CD4-positive, CD25-positive, alpha-beta regulatory T cell (primary cell): Measurements from ENCODE around the gene C10orf71. TPM values are rescaled to one million over a fixed set of nuclear protein-coding genes. Genes with fewer than 3 reads are reported as not detected.

ENCODE experiments used
- ATAC-seq, 2 donors: fragments of 150-1000 bp; cut with Tn5 transposase; one replicate each; pipeline ENCODE4 v1.10.0; 2021; ENCODE audit warnings: low read depth in 2 of 2, moderate number of reproducible peaks in 2 of 2, moderate library complexity in 1 of 2
- DNase-seq, 3 donors: peaks; one replicate each; pipeline versions ENCODE4 v3.0.0 to v3.0.0-alpha.2; 2012 to 2022; ENCODE audit warnings: mixed read lengths in 1 of 3
- H3K27ac ChIP-seq: one replicate; pipeline ENCODE4 v1.7.0; 2013; ENCODE audit warnings: mild to moderate bottlenecking, low read length; ENCODE audit not compliant: insufficient read depth, poor library complexity, severe bottlenecking
- H3K27me3 ChIP-seq: one replicate; pipeline ENCODE4 v1.7.0; 2013; ENCODE audit warnings: low read length; ENCODE audit not compliant: control insufficient read depth, insufficient read depth
- H3K36me3 ChIP-seq: one replicate; pipeline ENCODE4 v1.7.0; 2013; ENCODE audit warnings: mild to moderate bottlenecking, low read length, moderate library complexity; ENCODE audit not compliant: control insufficient read depth, insufficient read depth
- H3K4me1 ChIP-seq: 2 replicates; pipeline ENCODE4 v1.7.0; 2013; ENCODE audit warnings: mild to moderate bottlenecking, low read length; ENCODE audit not compliant: insufficient read depth, control insufficient read depth, poor library complexity, severe bottlenecking
- H3K4me3 ChIP-seq: one replicate; pipeline ENCODE4 v1.7.0; 2013; ENCODE audit warnings: low read depth, mild to moderate bottlenecking, low read length, moderate library complexity
- H3K9me3 ChIP-seq, 2 experiments: 1 replicate in 1 of 2; 2 replicates in 1 of 2; pipeline ENCODE4 v1.7.0; 2013; ENCODE audit warnings: low read length in 2 of 2, mild to moderate bottlenecking in 1 of 2, moderate library complexity in 1 of 2; ENCODE audit not compliant: control insufficient read depth in 2 of 2
- H3K27ac Mint-ChIP-seq, 3 donors: one replicate each; pipeline ENCODE4 v1.8.0; 2020 to 2022; ENCODE audit warnings: mild to moderate bottlenecking in 3 of 3, mixed read lengths in 3 of 3, moderate library complexity in 2 of 3
- H3K27me3 Mint-ChIP-seq: one replicate; pipeline ENCODE4 v1.8.0; 2022; ENCODE audit warnings: mild to moderate bottlenecking, mixed read lengths
- H3K36me3 Mint-ChIP-seq: one replicate; pipeline ENCODE4 v1.8.0; 2020; ENCODE audit warnings: mixed read lengths
- H3K4me1 Mint-ChIP-seq, 4 donors: one replicate each; pipeline ENCODE4 v1.8.0; 2020 to 2022; ENCODE audit warnings: mixed read lengths in 4 of 4, mild to moderate bottlenecking in 1 of 4
- H3K4me3 Mint-ChIP-seq, 4 donors: one replicate each; pipeline ENCODE4 v1.8.0; 2020 to 2022; ENCODE audit warnings: mild to moderate bottlenecking in 4 of 4, mixed read lengths in 4 of 4, moderate library complexity in 3 of 4
- H3K9me3 Mint-ChIP-seq, 7 donors: one replicate each; pipeline ENCODE4 v1.8.0; 2020 to 2022; ENCODE audit warnings: mixed read lengths in 7 of 7, mild to moderate bottlenecking in 3 of 7, moderate library complexity in 2 of 7
- polyA plus RNA-seq, 4 donors: library from polyadenylated mRNA; unstranded; fragments of 300-500 nt; fragmentation: Illumina TruSeq; gene quantifications; one replicate each; pipeline ENCODE4 v1.2.3, GENCODE V29; 2021
- total RNA-seq: library from RNA; stranded (reverse); gene quantifications from one replicate; pipeline ENCODE4 v1.2.3, GENCODE V29; 2022

Gene C10orf71
- total and polyA plus RNA-seq, 5 donors from 2014 or later: not detected

DNA sequence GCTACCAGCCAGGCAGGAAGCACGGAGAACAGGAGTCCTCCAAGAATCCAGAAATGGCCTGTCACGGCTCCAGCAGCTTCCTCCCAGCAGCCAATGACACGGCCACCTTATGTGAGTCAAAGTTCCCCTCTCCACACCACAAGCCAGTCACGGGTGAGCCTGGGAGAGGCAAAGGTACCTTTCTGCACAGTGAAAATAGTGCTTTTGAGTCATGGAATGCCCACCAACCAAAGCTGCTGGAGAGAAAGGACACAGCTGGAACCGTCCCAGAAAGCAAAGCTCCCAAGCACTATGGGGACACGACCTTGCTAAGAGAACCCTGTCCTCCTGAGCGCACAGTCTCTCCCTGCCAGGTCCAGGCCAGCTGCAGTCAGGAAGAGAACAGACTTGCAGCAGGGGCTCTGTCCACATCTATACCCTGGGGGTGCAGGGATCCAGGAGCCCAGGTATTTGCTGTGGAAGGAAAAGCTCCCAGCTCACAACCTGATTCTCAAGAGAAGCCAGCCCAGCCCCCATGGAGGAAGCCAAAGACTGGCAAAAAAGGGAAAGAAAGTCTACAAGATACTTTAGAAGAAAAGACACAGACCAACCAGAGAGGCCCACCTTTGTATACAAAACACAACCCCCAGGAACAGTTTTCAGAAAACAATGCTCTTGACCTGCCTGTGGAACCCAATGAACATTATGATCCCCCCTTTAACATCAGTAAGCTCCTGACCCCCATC lies 24.4 kb downstream of the C10orf71 start:
- Mint-ChIP-seq H3K36me3 (no peaks in the 10 kb centered on the region), H3K27ac (no peak overlapping the region), H3K4me1 (no peaks in the 10 kb centered on the region), H3K27me3 (no peaks in the 10 kb centered on the region), H3K9me3 (peaks cover 0 to 2% (median 0%) of the 10 kb centered on the region in 7 donors), H3K4me3 (no peak overlapping the region)
- Histone ChIP-seq H3K4me3 (no peak overlapping the region), H3K36me3 (no peaks in the 10 kb centered on the region), H3K27ac (no peak overlapping the region), H3K27me3 (no peaks in the 10 kb centered on the region), H3K9me3 (no peaks in the 10 kb centered on the region), H3K4me1 (no peaks in the 10 kb centered on the region)
- no peak for ATAC-seq
- DNase-seq: no peak

DNA sequence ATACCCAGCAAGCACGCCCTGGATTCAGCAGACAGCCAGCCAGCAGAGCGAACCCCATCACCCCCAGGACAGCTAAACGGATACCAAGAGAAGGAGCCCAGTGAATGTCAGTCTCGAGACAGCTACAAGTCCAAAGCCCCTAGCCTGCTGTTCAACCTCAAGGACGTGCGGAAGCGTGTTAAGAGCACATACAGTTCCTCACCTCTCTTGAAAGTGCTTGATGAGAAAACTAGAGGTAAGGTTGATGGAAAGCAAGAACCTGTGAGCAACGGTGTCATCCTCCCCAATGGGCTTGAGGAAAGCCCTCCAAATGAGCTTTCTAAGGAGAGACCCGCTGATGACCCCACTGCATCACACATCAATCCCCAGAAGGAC lies 24.9 kb downstream of the C10orf71 start:
- no peaks in the 10 kb centered on the region for H3K27me3 Mint-ChIP-seq
- no peak overlapping the region for H3K27ac ChIP-seq
- H3K4me3 Mint-ChIP-seq: no peak overlapping the region
- H3K4me3 ChIP-seq: no peak overlapping the region
- H3K36me3 ChIP-seq: no peaks in the 10 kb centered on the region
- no peaks in the 10 kb centered on the region for H3K27me3 ChIP-seq
- no peak for DNase-seq
- no peaks in the 10 kb centered on the region for H3K9me3 ChIP-seq
- no peaks in the 10 kb centered on the region for H3K36me3 Mint-ChIP-seq
- H3K4me1 ChIP-seq: no peaks in the 10 kb centered on the region
- H3K27ac Mint-ChIP-seq: no peak overlapping the region
- ATAC-seq: no peak
- H3K9me3 Mint-ChIP-seq: peaks cover 0 to 2% (median 0%) of the 10 kb centered on the region in 7 donors
- H3K4me1 Mint-ChIP-seq: no peaks in the 10 kb centered on the region

DNA sequence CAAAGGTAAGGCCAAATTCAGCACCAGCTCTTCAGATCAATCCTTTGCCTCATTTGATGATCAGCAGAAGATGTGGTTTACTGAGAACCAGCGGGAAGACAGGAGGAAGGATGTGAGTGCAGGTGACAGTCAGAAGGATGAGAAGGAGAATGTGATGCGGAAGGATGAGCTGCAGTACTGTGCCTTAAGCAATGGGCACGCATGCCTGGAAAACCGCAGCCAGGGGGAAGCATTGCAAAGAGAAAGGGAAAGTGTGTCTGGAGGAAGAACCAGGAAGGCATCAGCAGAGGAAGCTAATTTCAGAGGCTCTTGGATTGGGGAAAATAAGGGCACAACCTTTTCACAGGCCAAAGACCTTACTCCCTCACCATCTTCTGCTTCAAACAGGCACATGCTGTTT lies 25.7 kb downstream of the C10orf71 start:
- ATAC-seq (no peak), DNase-seq (no peak)
- H3K27ac ChIP-seq: no peak overlapping the region

DNA sequence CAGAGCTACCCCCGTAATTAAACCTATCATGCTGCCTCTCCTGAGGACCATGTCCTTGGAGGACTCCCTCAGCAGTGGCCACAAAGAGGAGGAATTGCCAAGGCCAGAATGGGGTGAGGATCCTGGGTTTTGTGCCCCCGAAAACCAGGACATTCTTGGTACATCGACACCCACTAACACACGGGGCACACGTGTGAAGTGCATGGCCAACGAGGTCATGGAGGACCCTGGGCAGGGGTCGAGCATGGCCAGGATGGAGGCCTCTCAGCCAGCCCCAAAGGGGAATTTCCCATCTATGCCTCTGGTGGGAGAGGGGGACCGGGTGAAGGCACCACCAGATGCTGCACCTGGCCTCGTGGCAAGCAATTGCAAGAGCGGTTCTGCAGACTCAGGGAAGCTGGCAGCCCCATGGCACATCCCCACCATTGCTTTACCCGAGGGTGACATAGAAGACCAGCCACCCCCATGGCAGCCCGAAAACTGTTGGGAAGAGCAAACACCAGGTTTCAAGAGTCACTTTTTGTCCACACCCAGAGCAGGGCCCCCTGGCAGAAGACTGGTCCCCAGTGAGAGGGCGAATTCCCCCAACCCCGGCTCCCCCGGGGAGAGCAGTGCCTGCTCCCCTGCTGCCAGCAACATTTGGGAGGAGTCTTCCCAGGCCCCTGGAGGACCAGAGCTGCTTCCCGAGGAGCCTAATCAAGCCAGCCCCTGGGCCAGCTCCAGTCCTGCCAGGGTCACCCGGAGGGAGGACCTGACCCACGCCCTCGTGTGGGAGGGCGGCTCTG lies 26.4 kb downstream of the C10orf71 start:
- H3K27me3 ChIP-seq: no peaks in the 10 kb centered on the region
- H3K27ac ChIP-seq: no peak overlapping the region
- no peak overlapping the region for H3K4me3 ChIP-seq
- Mint-ChIP-seq H3K4me3 (no peak overlapping the region), H3K27ac (no peak overlapping the region), H3K9me3 (peaks cover 0 to 2% (median 0%) of the 10 kb centered on the region in 7 donors), H3K36me3 (no peaks in the 10 kb centered on the region), H3K4me1 (no peaks in the 10 kb centered on the region), H3K27me3 (peaks cover 4% of the 10 kb centered on the region)
- no peaks in the 10 kb centered on the region for H3K36me3 ChIP-seq
- H3K9me3 ChIP-seq: no peaks in the 10 kb centered on the region
- H3K4me1 ChIP-seq: no peaks in the 10 kb centered on the region
- ATAC-seq: no peak
- no peak for DNase-seq

More for the DNA sequence above, 25.7 kb downstream of the C10orf71 start:
- Mint-ChIP-seq H3K36me3 (no peaks in the 10 kb centered on the region), H3K4me1 (no peaks in the 10 kb centered on the region), H3K27ac (no peak overlapping the region), H3K9me3 (peaks cover 0 to 2% (median 0%) of the 10 kb centered on the region in 7 donors), H3K27me3 (no peaks in the 10 kb centered on the region), H3K4me3 (no peak overlapping the region)
- H3K4me1 ChIP-seq: no peaks in the 10 kb centered on the region
- no peaks in the 10 kb centered on the region for H3K27me3 ChIP-seq
- H3K4me3 ChIP-seq: no peak overlapping the region
- no peaks in the 10 kb centered on the region for H3K9me3 ChIP-seq
- no peaks in the 10 kb centered on the region for H3K36me3 ChIP-seq

DNA sequence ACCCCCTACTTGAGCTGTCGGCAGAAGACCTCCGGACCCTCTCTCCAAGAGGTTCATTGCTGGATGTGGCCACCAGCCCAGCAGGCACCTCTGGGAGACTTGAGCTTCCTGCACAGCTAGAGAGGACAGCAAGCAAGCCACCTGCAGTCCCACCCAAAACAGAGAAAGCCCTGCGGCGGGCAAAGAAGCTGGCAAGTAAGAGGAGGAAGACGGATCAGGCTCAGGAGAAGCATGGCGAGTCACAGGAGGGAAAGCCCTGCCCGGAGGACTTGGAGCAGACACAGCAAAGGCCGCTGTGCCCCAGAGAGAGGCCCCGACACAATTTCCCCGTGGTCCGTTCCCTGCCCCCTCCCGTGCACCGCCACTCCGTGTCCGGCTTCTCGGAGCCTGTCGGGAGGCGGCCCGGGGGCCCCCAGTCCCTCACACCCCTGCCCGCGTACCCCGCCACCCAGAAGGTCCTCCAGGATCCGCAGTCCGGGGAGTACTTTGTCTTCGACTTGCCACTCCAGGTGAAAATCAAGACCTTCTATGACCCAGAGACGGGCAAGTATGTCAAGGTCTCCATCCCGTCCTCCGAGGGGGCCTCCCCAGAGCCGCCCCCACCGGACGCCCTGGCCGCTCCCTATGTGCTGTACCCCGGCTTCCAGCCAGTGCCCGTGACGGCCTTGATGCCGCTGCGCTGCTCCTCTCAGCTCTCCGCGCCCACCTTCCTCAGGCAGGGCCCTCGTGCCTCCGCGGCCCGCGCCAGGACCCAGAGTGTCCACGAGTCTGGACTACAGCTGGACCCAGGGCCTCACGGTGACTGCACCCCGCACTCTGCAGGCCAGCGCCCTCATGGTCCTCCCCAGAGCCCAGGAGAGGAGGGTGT lies 27.2 kb downstream of the C10orf71 start:
- Mint-ChIP-seq H3K4me1 (no peaks in the 10 kb centered on the region), H3K9me3 (peaks cover 0 to 2% (median 0%) of the 10 kb centered on the region in 7 donors), H3K36me3 (no peaks in the 10 kb centered on the region), H3K4me3 (no peak overlapping the region), H3K27me3 (peaks cover 4% of the 10 kb centered on the region), H3K27ac (no peak overlapping the region)
- ATAC-seq (no peak), DNase-seq (no peak)
- no peak overlapping the region for H3K4me3 ChIP-seq
- no peaks in the 10 kb centered on the region for H3K27me3 ChIP-seq
- H3K27ac ChIP-seq: no peak overlapping the region
- H3K9me3 ChIP-seq: no peaks in the 10 kb centered on the region
- no peaks in the 10 kb centered on the region for H3K4me1 ChIP-seq
- no peaks in the 10 kb centered on the region for H3K36me3 ChIP-seq

DNA sequence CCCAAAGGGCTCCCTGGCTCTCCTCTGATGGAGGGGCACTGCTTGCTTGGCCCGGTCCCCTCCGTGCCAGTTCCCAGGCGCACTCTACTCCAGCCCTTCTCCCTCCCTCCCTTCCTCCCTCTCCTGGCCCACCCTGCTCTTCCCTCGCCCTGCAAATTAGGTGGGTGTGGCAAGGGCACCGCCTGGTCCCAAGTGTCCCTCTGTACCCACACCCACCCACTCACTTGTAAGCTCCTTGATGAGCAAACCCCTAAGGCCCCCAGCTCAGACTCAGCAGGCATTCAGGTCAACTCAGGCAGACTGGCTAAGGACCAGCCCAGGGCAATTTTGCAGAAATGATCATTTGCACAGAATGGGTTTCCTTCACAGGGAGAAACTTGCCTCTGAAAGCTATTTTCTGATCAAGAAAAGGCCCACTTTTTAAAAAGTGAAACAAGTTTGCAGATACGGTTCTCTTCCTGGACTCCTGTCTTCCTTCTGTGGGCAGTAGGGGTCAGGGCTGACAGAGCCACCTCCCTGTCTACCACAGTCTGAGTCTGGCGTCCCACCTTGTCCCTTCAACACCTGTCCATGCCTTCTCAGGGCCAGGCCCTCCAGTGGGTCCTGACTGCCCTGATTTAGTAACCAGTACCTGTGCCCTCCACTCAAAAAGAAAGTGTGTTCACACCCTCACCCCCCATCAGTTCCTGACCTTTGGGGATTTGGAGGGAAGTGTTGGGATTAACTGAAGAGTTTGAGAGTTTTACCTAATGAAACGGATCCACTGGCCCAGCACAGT lies 28.3 kb downstream of the C10orf71 start:
- Mint-ChIP-seq H3K36me3 (no peaks in the 10 kb centered on the region), H3K27me3 (peaks cover 4% of the 10 kb centered on the region), H3K9me3 (peaks cover 0 to 2% (median 0%) of the 10 kb centered on the region in 7 donors), H3K27ac (no peak overlapping the region), H3K4me1 (no peaks in the 10 kb centered on the region), H3K4me3 (no peak overlapping the region)
- H3K27ac ChIP-seq: no peak overlapping the region
- H3K4me1 ChIP-seq: no peaks in the 10 kb centered on the region
- ATAC-seq: no peak
- no peak overlapping the region for H3K4me3 ChIP-seq
- H3K36me3 ChIP-seq: no peaks in the 10 kb centered on the region
- no peaks in the 10 kb centered on the region for H3K27me3 ChIP-seq
- H3K9me3 ChIP-seq: no peaks in the 10 kb centered on the region
- no peak for DNase-seq
